GM23338 (cell line): ENCODE measurements around the gene PAQR8. TPM values are rescaled to one million over a fixed set of nuclear protein-coding genes. Genes with fewer than 3 reads are reported as not detected.

Experiments used
- ATAC-seq: fragments of 200-7000 bp; cut with Tn5 transposase; 3 replicates; pipeline ENCODE4 v1.9.1; 2020
- DNase-seq: peaks from one replicate; pipeline ENCODE4 v3.0.0-alpha.2; 2015; ENCODE audit warnings: low spot score
- H2AFZ ChIP-seq: fragments of 200-600 bp; sonication (generic); 2 replicates; pipeline ENCODE4 v1.8.0; 2016; ENCODE audit warnings: antibody characterized with exemption, mild to moderate bottlenecking, moderate library complexity
- H3F3A ChIP-seq: fragments of 200-600 bp; sonication (generic); replicated peaks from 2 replicates; pipeline ENCODE4 v1.8.0; 2017; ENCODE audit warnings: antibody characterized with exemption, mixed run types, low read depth
- H3K27ac ChIP-seq: fragments of 200-600 bp; sonication (generic); 2 replicates; pipeline ENCODE4 v1.6.1; 2016; ENCODE audit warnings: low read depth
- H3K27me3 ChIP-seq: fragments of 200-600 bp; sonication (generic); 2 replicates; pipeline ENCODE4 v1.8.0; 2016; ENCODE audit warnings: mild to moderate bottlenecking, mixed run types, moderate library complexity; ENCODE audit not compliant: insufficient read depth
- H3K36me3 ChIP-seq: fragments of 200-600 bp; sonication (generic); 2 replicates; pipeline ENCODE4 v1.8.0; 2016; ENCODE audit warnings: mild to moderate bottlenecking; ENCODE audit not compliant: insufficient read depth
- H3K4me1 ChIP-seq: fragments of 200-600 bp; sonication (generic); 2 replicates; pipeline ENCODE4 v1.8.0; 2016; ENCODE audit warnings: mild to moderate bottlenecking, moderate library complexity; ENCODE audit not compliant: insufficient read depth
- H3K4me2 ChIP-seq: fragments of 200-600 bp; sonication (generic); 2 replicates; pipeline ENCODE4 v1.7.1; 2017; ENCODE audit warnings: mixed run types
- H3K4me3 ChIP-seq: fragments of 200-600 bp; sonication (generic); 2 replicates; pipeline ENCODE4 v1.6.1; 2016; ENCODE audit warnings: mixed run types
- H3K79me2 ChIP-seq: fragments of 200-600 bp; sonication (generic); replicated peaks from 2 replicates; pipeline ENCODE4 v1.8.0; 2017; ENCODE audit warnings: mild to moderate bottlenecking; ENCODE audit not compliant: insufficient read depth
- H3K9me2 ChIP-seq: fragments of 200-600 bp; sonication (generic); 2 replicates; pipeline ENCODE4 v1.8.0; 2017; ENCODE audit not compliant: insufficient read depth
- H4K20me1 ChIP-seq: fragments of 200-600 bp; sonication (generic); replicated peaks from 2 replicates; pipeline ENCODE4 v1.8.0; 2017; ENCODE audit warnings: mild to moderate bottlenecking; ENCODE audit not compliant: insufficient read depth
- H3K27ac Mint-ChIP-seq: 2 replicates; pipeline ENCODE4 v1.8.0; 2020; ENCODE audit warnings: inconsistent platforms, mild to moderate bottlenecking, moderate library complexity, mixed read lengths
- H3K27me3 Mint-ChIP-seq: 3 replicates; pipeline ENCODE4 v1.8.0; 2022; ENCODE audit warnings: low read depth, mild to moderate bottlenecking, moderate library complexity, mixed read lengths, inconsistent platforms; ENCODE audit not compliant: insufficient read depth, poor library complexity
- H3K36me3 Mint-ChIP-seq: 3 replicates; pipeline ENCODE4 v1.8.0; 2021; ENCODE audit warnings: low read depth, mild to moderate bottlenecking, inconsistent platforms, moderate library complexity, mixed read lengths
- H3K4me1 Mint-ChIP-seq: 3 replicates; pipeline ENCODE4 v1.8.0; 2020; ENCODE audit warnings: mild to moderate bottlenecking, inconsistent platforms, mixed read lengths
- H3K4me3 Mint-ChIP-seq: 3 replicates; pipeline ENCODE4 v1.8.0; 2021; ENCODE audit warnings: moderate library complexity, mild to moderate bottlenecking, inconsistent platforms, mixed read lengths
- H3K9me3 Mint-ChIP-seq: 3 replicates; pipeline ENCODE4 v1.8.0; 2020; ENCODE audit warnings: moderate library complexity, mild to moderate bottlenecking, inconsistent platforms, mixed read lengths
- POLR2AphosphoS5 ChIP-seq: IDR thresholded peaks from 2 replicates; pipeline ENCODE4 v1.6.1; 2016; ENCODE audit warnings: antibody characterized with exemption, low read depth
- ZNF114 ChIP-seq: fragments of 250-450 bp; sonication (Bioruptor Pico); IDR thresholded peaks from 2 replicates; pipeline ENCODE4 v1.5.0; 2020; ENCODE audit warnings: mild to moderate bottlenecking, moderate library complexity
- polyA plus RNA-seq: library from polyadenylated mRNA; unstranded; fragments of >200 nt; fragmentation: Nextera tagmentation; extraction: Ambion mirVana; gene quantifications from 2 replicates; pipeline ENCODE4 v1.2.1, GENCODE V29; 2016
- total RNA-seq: library from RNA; depleted of rRNA; stranded (reverse); fragments of >200 nt; shearing (Covaris generic); gene quantifications from 2 replicates; pipeline ENCODE4 v1.2.3, GENCODE V29; 2014
- TF ChIP-seq, protein P1 (sequence below): IDR thresholded peaks from one replicate; pipeline ENCODE4 v1.6.1; 2018; ENCODE audit warnings: antibody characterized with exemption; ENCODE audit not compliant: unreplicated experiment

The PAQR8 gene
- total and polyA plus RNA-seq, 2 experiments from 2014 or later = 3.6 to 11.2 TPM

DNA sequence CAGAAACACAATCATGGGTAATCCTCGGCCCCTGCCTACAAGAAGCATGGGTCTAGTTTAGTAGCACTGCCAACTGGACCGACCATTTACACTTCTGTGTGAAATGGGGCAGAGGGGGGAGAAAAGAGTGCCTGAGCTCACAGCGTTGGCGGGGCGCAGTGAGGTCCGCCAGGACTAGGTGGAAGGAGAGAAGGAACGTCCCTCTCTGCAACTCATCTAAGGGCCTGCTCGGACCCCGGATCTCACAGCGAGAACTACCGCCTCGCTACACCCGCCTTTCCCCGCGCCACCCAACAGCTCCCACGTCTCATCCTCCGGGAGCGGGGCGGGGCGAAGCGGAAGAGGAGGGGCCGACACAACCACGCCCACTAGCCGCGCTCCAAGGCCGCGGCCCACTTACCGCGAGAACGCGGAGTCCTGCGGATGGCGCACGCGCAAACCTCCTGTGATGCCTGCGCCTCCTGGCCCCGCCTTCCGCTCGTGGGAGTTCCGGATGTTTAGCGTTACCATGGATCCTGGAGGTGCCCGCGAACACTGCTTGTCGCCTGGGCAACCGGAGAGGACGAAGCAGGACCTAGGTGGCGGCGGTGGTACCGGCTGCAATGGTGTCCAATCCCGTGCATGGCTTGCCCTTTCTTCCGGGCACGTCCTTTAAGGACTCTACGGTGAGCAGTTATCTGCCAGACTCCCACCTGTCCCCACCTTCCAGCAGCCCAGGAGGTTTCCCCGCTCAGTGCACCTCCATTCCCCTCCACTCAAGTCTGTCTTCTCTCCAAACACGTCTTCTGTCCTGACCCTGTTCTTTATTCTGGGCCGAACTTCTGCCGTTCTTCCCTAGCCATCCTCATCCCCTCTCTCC lies 58.1 kb downstream of the PAQR8 start, which contains the start of gene EFHC1:
TSS of gene EFHC1 (plus strand) at position 534 of the 859 bp plus-strand sequence. CDS start at position 603, 69 bp downstream.
- H3K4me1 Mint-ChIP-seq = peaks cover 15% of the 10 kb centered on the region
- H3K27me3 Mint-ChIP-seq = peaks cover 8% of the 10 kb centered on the region
- ATAC-seq = peak; percentile 87

DNA sequence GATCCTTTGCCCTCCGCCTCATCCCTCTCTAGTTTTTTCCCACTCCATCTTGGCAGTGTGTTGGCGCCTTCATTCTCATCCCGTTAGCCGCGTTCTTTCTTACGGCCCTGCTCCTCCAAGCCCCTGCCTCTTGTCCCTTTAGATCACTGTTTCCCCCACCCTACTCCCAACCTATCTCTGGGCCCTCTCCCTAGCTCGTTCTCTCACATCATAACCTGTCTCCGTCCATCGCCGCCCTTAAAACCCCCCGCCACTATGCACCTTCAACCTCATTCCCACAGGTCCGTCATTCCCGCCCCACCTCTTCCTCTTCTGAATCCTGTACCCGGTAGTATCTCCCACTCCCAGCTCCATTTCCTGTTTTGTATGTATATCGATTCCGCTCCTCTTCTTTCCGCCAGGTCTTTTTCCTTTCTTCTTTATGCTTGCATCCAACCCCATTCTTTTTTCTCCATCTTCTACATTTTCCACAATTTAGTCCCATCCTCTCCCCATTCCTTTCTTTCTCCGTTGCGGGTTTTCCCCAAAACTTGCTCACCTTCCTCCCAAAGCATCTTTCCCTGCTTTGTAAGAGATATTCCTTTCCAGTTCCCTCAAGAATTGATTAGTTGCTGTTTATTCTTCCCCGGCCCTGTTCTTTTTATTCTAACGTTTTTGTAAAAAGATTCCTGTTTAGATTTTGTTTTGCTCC lies 58.9 kb downstream of the PAQR8 start:
- H3F3A ChIP-seq = no peaks in the 10 kb centered on the region
- Mint-ChIP-seq H3K4me3 (no peak overlapping the region), H3K9me3 (no peaks in the 10 kb centered on the region), H3K27me3 (peaks cover 8% of the 10 kb centered on the region), H3K36me3 (no peaks in the 10 kb centered on the region), H3K27ac (no peak overlapping the region), H3K4me1 (peaks cover 15% of the 10 kb centered on the region)
- no peaks in the 10 kb centered on the region for H3K27me3 ChIP-seq
- H3K4me1 ChIP-seq = no peaks in the 10 kb centered on the region; the same call in 1 of the 2 replicates
- peak overlapping the region; percentile 80 for H3K4me3 ChIP-seq
- 0 out of 2 replicates have a peak overlapping the region, but pooled peaks have one; percentile 24 for H3K27ac ChIP-seq
- peak overlapping the region; percentile 77 for H3K4me2 ChIP-seq
- ATAC-seq = peak; percentile 50
- no peaks in the 10 kb centered on the region for H3K9me2 ChIP-seq
- H2AFZ ChIP-seq = peak overlapping the region; percentile 92
- peak; percentile 24; the same call in 1 of the 2 replicates for TF ChIP-seq POLR2AphosphoS5
- TF ChIP-seq, protein P1, sequence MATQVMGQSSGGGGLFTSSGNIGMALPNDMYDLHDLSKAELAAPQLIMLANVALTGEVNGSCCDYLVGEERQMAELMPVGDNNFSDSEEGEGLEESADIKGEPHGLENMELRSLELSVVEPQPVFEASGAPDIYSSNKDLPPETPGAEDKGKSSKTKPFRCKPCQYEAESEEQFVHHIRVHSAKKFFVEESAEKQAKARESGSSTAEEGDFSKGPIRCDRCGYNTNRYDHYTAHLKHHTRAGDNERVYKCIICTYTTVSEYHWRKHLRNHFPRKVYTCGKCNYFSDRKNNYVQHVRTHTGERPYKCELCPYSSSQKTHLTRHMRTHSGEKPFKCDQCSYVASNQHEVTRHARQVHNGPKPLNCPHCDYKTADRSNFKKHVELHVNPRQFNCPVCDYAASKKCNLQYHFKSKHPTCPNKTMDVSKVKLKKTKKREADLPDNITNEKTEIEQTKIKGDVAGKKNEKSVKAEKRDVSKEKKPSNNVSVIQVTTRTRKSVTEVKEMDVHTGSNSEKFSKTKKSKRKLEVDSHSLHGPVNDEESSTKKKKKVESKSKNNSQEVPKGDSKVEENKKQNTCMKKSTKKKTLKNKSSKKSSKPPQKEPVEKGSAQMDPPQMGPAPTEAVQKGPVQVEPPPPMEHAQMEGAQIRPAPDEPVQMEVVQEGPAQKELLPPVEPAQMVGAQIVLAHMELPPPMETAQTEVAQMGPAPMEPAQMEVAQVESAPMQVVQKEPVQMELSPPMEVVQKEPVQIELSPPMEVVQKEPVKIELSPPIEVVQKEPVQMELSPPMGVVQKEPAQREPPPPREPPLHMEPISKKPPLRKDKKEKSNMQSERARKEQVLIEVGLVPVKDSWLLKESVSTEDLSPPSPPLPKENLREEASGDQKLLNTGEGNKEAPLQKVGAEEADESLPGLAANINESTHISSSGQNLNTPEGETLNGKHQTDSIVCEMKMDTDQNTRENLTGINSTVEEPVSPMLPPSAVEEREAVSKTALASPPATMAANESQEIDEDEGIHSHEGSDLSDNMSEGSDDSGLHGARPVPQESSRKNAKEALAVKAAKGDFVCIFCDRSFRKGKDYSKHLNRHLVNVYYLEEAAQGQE = no peak
- no peaks in the 10 kb centered on the region for H3K36me3 ChIP-seq
- H3K79me2 ChIP-seq = no peaks in the 10 kb centered on the region
- DNase-seq = peak; percentile 77
- H4K20me1 ChIP-seq = no peaks in the 10 kb centered on the region

More for the DNA sequence above, 58.1 kb downstream of the PAQR8 start, which contains the start of gene EFHC1:
- Mint-ChIP-seq H3K4me3 (no peak within 1 kb of the TSS), H3K36me3 (no peaks in the 10 kb centered on the region), H3K27ac (peak within 1 kb of the TSS; percentile 88), H3K9me3 (no peaks in the 10 kb centered on the region)
- Histone ChIP-seq H3F3A (no peaks in the 10 kb centered on the region), H3K27me3 (no peaks in the 10 kb centered on the region), H3K4me2 (peak within 1 kb of the TSS; percentile 86), H3K4me3 (peak within 1 kb of the TSS; percentile 80), H3K27ac (peak within 1 kb of the TSS; percentile 67), H3K9me2 (no peaks in the 10 kb centered on the region), H2AFZ (peak within 1 kb of the TSS; percentile 92), H3K4me1 (no peaks in the 10 kb centered on the region; the same call in 1 of the 2 replicates), H4K20me1 (no peaks in the 10 kb centered on the region), H3K79me2 (no peaks in the 10 kb centered on the region), H3K36me3 (no peaks in the 10 kb centered on the region)
- TF ChIP-seq POLR2AphosphoS5 (peak; percentile 97), ZNF114 (CRISPR knock-in tag) (no peak)
- peak; percentile 98 for DNase-seq
